ENCODE results near the gene MTMR10. TPM values are rescaled to one million over a fixed set of nuclear protein-coding genes. Genes with fewer than 3 reads are reported as not detected.
A peak's percentile ranks its signal among the peaks of the same experiment; 100 is the strongest.

The MTMR10 gene
- total and polyA plus RNA-seq, 2 experiments from 2014 or later = 8.5 to 10.0 TPM

- Histone ChIP-seq H3K27ac (no peak overlapping the region), H3K9me3 (ENCODE audit: low read depth) (no peaks in the 10 kb centered on the region), H3K4me1 (ENCODE audit: low read depth) (no peaks in the 10 kb centered on the region), H3K4me3 (no peak overlapping the region), H3K36me3 (no peaks in the 10 kb centered on the region), H3K27me3 (no peaks in the 10 kb centered on the region)
- DNase-seq (ENCODE audit: low read depth in 1 of 2, low spot score in 1 of 2) = peak in 1 of 2 donors; percentile 28
- TF ChIP-seq CTCF (IDR thresholded peaks at IDR 0.05; ENCODE audit: low read depth, low read length) = no peak
These were observed 102.2 kb downstream of the MTMR10 start for GRCh38 chr15:30889196-30889595.

Other genes with a start within 250 kb of the MTMR10 start
- 20.5 and 26.8 TPM in 2 replicates for gene FAN1, start 87.7 kb downstream of the MTMR10 start, total RNA-seq
- 18.3 and 35.5 TPM in 2 replicates for gene FAN1, start 87.7 kb downstream of the MTMR10 start, polyA plus RNA-seq
- not detected in 2 replicates for gene TRPM1, start 110.1 kb upstream of the MTMR10 start, total RNA-seq
- not detected in 2 replicates for gene TRPM1, start 110.1 kb upstream of the MTMR10 start, polyA plus RNA-seq